ENCODE measurements around the gene MPEG1.

Gene MPEG1

GRCh38 chr11:59187587-59187986 is 25.1 kb downstream of the MPEG1 start:
- DNase-seq, result no peak

- DNase-seq, result no peak
Observed at GRCh38 chr11:59187035-59187434, 25.7 kb downstream of the MPEG1 start.

- DNase-seq, result peak; percentile 67
Observed at GRCh38 chr11:59186130-59186594, 26.6 kb downstream of the MPEG1 start.

GRCh38 chr11:59185386-59185945 is 27.3 kb downstream of the MPEG1 start:
- DNase-seq, result no peak

GRCh38 chr11:59184691-59185339 is 27.9 kb downstream of the MPEG1 start:
- DNase-seq, result no peak

- no peak for DNase-seq
Observed at GRCh38 chr11:59183771-59184170, 29.0 kb downstream of the MPEG1 start.

- no peak for DNase-seq
Observed at GRCh38 chr11:59182457-59183151, 30.1 kb downstream of the MPEG1 start.

GRCh38 chr11:59181746-59182456 is 30.8 kb downstream of the MPEG1 start:
- no peak for DNase-seq

- DNase-seq, result no peak
Observed at GRCh38 chr11:59180907-59181306, 31.8 kb downstream of the MPEG1 start.

- no peak for DNase-seq
Observed at GRCh38 chr11:59180168-59180776, 32.5 kb downstream of the MPEG1 start.

GRCh38 chr11:59179121-59179520 is 33.6 kb downstream of the MPEG1 start:
- DNase-seq, result no peak

GRCh38 chr11:59178402-59178801 is 34.3 kb downstream of the MPEG1 start:
- no peak for DNase-seq

- DNase-seq, result no peak
Observed at GRCh38 chr11:59176330-59176729, 36.4 kb downstream of the MPEG1 start.

GRCh38 chr11:59175091-59175501 is 37.6 kb downstream of the MPEG1 start:
- DNase-seq, result no peak

- DNase-seq, result no peak
Observed at GRCh38 chr11:59174664-59175033, 38.1 kb downstream of the MPEG1 start.

- no peak for DNase-seq
Observed at GRCh38 chr11:59173964-59174663, 38.6 kb downstream of the MPEG1 start.

GRCh38 chr11:59173080-59173963 is 39.4 kb downstream of the MPEG1 start:
- DNase-seq, result no peak

- peak; percentile 27 for DNase-seq
Observed at GRCh38 chr11:59172345-59173079, 40.2 kb downstream of the MPEG1 start.

GRCh38 chr11:59171508-59172322 is 41.0 kb downstream of the MPEG1 start, which contains the start of gene DTX4:
DTX4 (plus strand) TSS chr11:59172132; CDS start chr11:59172596, 464 bp downstream.
- DNase-seq, result peak; percentile 96

GRCh38 chr11:59164028-59164427 is 48.7 kb downstream of the MPEG1 start:
- no peak for DNase-seq
